ENCODE measurements around the gene SEC24D. TPM values are rescaled to one million over a fixed set of nuclear protein-coding genes. Genes with fewer than 3 reads are reported as not detected.
A peak's percentile ranks its signal among the peaks of the same experiment; 100 is the strongest.

SEC24D gene
- total RNA-seq, 1 donor from 2014 or later: 8.2 TPM

GRCh38 chr4:118848242-118848641 is 12.3 kb upstream of the SEC24D start:
- no peak overlapping the region for H3K27ac ChIP-seq
- Mint-ChIP-seq H3K4me3 (no peak overlapping the region), H3K27me3 (ENCODE audit: insufficient read depth, low read depth) (no peaks in the 10 kb centered on the region), H3K4me1 (peaks cover 4% of the 10 kb centered on the region), H3K36me3 (no peaks in the 10 kb centered on the region), H3K9me3 (no peaks in the 10 kb centered on the region), H3K27ac (no peak overlapping the region)
- no peak overlapping the region for H3K4me2 ChIP-seq
- no peak overlapping the region for H3K4me3 ChIP-seq
- H3K9me3 ChIP-seq (ENCODE audit: low read depth): no peaks in the 10 kb centered on the region
- H3K27me3 ChIP-seq: no peaks in the 10 kb centered on the region
- peaks cover 4% of the 10 kb centered on the region for H3F3A ChIP-seq (ENCODE audit: low read depth)
- H3K4me1 ChIP-seq: peaks cover 11% of the 10 kb centered on the region
- no peaks in the 10 kb centered on the region for H4K20me1 ChIP-seq (ENCODE audit: low read depth)
- H3K36me3 ChIP-seq: no peaks in the 10 kb centered on the region
- DNase-seq (ENCODE audit: low spot score): no peak
- no peak overlapping the region for H3K9ac ChIP-seq
- H3K79me2 ChIP-seq (ENCODE audit: low read depth): no peaks in the 10 kb centered on the region
- TF ChIP-seq, protein P1, sequence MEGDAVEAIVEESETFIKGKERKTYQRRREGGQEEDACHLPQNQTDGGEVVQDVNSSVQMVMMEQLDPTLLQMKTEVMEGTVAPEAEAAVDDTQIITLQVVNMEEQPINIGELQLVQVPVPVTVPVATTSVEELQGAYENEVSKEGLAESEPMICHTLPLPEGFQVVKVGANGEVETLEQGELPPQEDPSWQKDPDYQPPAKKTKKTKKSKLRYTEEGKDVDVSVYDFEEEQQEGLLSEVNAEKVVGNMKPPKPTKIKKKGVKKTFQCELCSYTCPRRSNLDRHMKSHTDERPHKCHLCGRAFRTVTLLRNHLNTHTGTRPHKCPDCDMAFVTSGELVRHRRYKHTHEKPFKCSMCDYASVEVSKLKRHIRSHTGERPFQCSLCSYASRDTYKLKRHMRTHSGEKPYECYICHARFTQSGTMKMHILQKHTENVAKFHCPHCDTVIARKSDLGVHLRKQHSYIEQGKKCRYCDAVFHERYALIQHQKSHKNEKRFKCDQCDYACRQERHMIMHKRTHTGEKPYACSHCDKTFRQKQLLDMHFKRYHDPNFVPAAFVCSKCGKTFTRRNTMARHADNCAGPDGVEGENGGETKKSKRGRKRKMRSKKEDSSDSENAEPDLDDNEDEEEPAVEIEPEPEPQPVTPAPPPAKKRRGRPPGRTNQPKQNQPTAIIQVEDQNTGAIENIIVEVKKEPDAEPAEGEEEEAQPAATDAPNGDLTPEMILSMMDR (IDR thresholded peaks at IDR 0.05): no peak
- TF ChIP-seq EZH2phosphoT487 (IDR thresholded peaks at IDR 0.05): no peak
- no peak for TF ChIP-seq EZH2 (IDR thresholded peaks at IDR 0.05)
- no peak overlapping the region for H2AFZ ChIP-seq (replicated peaks)

GRCh38 chr4:118846979-118847378 is 11.1 kb upstream of the SEC24D start:
- Mint-ChIP-seq H3K4me1 (peaks cover 4% of the 10 kb centered on the region), H3K27me3 (ENCODE audit: insufficient read depth, low read depth) (no peaks in the 10 kb centered on the region)
- no peak for DNase-seq (ENCODE audit: low spot score)

GRCh38 chr4:118845552-118846050 is 9.7 kb upstream of the SEC24D start:
- Histone ChIP-seq H3K27me3 (no peaks in the 10 kb centered on the region), H3K4me2 (no peak overlapping the region), H3K4me1 (peaks cover 11% of the 10 kb centered on the region), H3K4me3 (no peak overlapping the region), H3F3A (ENCODE audit: low read depth) (peaks cover 4% of the 10 kb centered on the region), H4K20me1 (ENCODE audit: low read depth) (no peaks in the 10 kb centered on the region), H3K36me3 (no peaks in the 10 kb centered on the region), H3K27ac (no peak overlapping the region), H3K79me2 (ENCODE audit: low read depth) (no peaks in the 10 kb centered on the region), H2AFZ (replicated peaks) (no peak overlapping the region), H3K9me3 (ENCODE audit: low read depth) (no peaks in the 10 kb centered on the region), H3K9ac (no peak overlapping the region)
- Mint-ChIP-seq H3K27ac (no peak overlapping the region), H3K4me3 (no peak overlapping the region), H3K36me3 (no peaks in the 10 kb centered on the region), H3K9me3 (no peaks in the 10 kb centered on the region), H3K4me1 (peaks cover 4% of the 10 kb centered on the region), H3K27me3 (ENCODE audit: insufficient read depth, low read depth) (no peaks in the 10 kb centered on the region)
- TF ChIP-seq, protein P1 (IDR thresholded peaks at IDR 0.05): no peak
- TF ChIP-seq EZH2 (IDR thresholded peaks at IDR 0.05) (no peak), EZH2phosphoT487 (IDR thresholded peaks at IDR 0.05) (no peak)
- DNase-seq (ENCODE audit: low spot score): no peak

More at GRCh38 chr4:118846979-118847378, 11.1 kb upstream of the SEC24D start:
- Histone ChIP-seq H3K79me2 (ENCODE audit: low read depth) (no peaks in the 10 kb centered on the region), H3K9me3 (ENCODE audit: low read depth) (no peaks in the 10 kb centered on the region), H3F3A (ENCODE audit: low read depth) (peaks cover 4% of the 10 kb centered on the region), H3K4me3 (no peak overlapping the region), H3K36me3 (no peaks in the 10 kb centered on the region), H3K4me2 (no peak overlapping the region), H2AFZ (replicated peaks) (peak overlapping the region; percentile 65), H3K4me1 (peaks cover 11% of the 10 kb centered on the region), H3K9ac (no peak overlapping the region), H3K27ac (no peak overlapping the region), H3K27me3 (no peaks in the 10 kb centered on the region), H4K20me1 (ENCODE audit: low read depth) (no peaks in the 10 kb centered on the region)
- no peaks in the 10 kb centered on the region for H3K9me3 Mint-ChIP-seq
- no peak overlapping the region for H3K27ac Mint-ChIP-seq
- TF ChIP-seq EZH2 (IDR thresholded peaks at IDR 0.05) (no peak), EZH2phosphoT487 (IDR thresholded peaks at IDR 0.05) (no peak)
- TF ChIP-seq, protein P1 (IDR thresholded peaks at IDR 0.05): no peak
- H3K36me3 Mint-ChIP-seq: no peaks in the 10 kb centered on the region
- H3K4me3 Mint-ChIP-seq: no peak overlapping the region

All from neural progenitor cell (in vitro differentiated cells).